Amniotic stem cell (primary cell): ENCODE measurements around the gene TRIM44.

ENCODE experiments used
- DNase-seq: peaks from one replicate; lab custom pipeline; 2025; lab: John Stamatoyannopoulos, UW

The TRIM44 gene

DNA sequence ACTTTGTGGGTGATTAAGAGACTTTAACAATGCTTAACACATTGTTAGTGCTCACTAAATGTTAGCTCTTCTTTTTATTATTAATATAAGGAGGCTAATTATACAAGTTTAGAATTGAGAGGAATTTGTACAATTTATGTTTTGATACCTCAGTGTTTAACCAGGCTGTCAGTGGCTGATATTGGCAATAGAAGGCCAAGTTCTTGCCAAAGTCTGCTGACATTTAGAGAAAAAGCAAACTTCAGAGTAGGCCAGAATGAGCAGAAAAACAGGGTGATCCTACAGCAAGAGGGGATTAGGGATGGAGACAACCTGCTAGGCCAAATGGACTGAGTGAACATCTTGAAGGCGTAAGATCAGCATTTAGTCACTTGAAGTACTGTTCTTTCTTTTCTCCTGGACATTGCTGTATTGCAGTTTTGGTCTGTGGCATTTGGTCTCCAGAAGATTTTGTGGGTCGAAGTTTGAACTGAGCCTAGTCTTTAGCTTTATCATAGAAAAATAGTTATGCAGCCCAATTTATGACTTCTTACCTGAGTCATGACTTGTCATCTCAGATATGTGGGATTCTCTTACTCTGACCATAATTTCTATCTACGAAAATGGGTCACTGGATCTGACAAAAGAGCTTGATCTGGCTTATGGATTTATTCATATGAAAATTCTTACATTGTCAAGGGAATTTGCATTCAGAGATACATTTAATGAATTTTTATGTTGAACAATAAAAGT lies 9.0 kb downstream of the TRIM44 start:
- DNase-seq = no peak

DNA sequence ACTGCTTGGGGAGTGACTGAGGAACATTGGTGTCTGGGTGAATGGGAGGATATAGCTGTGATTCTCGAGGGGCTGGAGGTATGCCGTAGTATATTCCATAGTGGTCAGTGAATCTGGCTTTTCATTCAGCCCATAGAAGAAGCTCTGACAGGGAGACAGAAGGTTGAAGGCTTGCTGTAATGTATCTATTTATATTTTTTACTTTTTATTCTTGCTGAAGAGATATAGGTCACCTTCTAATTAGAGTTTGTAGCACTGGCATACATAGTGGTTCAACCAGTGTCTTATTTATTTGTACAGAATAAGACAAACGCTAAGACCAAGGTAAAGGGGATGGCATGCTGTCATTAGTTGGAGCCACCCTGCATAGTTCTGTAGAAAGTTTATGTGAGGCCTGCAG lies 10.0 kb downstream of the TRIM44 start:
- DNase-seq = no peak

DNA sequence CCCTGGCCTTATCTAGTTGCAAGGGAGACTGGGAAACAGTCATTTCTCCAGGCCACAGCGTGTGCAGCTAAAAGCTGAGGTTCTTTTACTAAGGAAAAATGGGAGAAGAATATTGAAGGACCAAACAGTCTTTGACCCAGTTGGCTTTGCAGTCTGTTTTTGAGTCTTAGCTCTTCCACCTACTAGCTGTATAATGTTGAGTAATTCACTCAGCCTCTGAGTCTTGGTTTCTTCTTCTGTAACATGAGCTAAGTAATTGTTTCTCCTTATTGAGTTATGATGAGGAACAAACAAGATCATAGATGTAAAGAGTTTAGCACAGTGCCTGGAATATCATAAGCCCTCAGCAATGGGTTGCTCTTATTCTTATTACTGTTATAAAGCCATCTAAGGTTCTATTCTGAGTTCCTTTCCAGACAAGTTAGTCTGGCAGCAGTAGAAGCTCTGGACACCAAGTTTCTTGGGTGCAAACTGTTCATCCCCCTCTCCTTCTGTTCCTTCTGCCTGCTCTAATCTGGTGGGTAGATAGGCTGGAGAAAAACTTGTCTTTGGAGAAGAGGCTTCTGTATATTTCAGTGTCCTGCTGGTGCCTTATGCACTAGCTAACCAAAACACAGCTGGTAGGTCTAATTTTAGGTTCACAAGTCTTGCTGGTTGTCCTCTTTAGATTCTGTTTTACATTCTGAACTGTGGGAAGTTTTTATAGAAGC lies 13.5 kb downstream of the TRIM44 start:
- no peak for DNase-seq

DNA sequence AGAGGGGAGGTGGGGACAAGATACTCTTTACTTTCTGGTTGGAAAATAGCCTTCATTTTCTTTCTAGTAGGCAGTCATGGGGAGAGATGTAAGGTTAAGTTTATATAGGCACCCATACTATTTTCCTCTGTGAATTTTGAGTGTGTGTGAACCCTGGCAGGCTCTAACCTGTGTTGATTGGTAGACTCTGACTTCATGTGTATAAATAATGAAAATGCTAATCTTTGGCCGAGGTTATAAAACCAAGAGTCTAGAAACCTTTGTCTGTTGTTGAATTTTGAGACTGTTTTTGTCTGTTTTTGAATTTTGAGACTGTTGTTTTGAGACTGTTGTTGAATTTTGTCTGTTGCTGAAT lies 14.0 kb downstream of the TRIM44 start:
- DNase-seq = no peak

DNA sequence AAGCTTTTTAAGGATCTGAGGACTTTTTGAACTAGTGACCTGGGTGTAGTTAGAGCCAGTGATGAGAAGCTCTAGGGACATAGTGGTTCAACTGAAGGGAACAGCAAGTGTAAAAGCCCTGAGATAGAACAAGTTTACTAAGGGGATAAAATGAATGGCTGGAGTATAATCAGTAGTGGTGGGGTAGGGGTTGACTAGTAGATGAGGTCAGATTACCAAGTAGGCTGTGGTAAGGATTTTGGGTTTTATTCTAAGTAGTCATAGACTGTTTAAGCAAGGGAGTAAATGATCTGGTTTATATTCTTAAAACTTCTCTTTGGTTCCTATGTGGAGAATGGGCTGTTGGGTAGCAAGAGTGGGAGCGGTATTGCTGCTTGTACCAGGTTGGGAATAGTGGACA lies 15.3 kb downstream of the TRIM44 start:
- DNase-seq = no peak

DNA sequence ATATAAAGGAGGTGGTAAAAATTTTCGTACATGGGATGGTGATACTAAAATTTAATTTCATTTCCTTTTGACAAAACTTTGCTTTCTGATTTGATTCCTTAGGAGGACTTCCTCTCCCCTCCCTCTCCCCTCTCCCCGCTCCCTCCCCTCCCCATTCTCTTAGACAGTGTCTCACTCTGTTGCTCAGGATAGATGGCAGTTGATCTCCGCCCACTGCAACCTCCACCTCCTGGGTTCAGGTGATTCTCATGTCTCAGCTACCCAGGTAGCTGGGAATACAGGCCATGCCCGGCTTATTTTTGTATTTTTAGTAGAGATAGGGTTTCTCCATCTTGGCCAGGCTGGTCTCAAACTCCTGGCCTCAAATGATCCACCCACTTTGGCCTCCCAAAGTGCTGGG lies 15.9 kb downstream of the TRIM44 start:
- DNase-seq = no peak

DNA sequence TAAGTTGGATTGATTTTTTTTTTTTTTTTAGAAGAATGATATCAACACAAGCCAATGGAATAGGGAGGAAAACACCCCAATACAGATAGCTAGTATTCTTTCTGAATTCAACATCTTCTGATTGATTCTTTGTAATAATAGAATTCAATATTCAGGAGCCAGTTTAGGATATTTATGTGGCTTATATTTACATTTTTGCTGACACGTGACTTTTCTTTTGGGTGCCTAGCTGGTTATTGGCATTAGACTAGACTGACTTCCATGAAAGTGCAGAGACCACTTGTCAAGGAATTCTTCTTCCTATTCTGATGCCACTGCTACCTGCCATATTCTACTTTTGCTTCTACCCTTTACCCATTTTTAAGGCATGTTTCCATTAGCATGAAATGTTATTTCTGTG lies 16.4 kb downstream of the TRIM44 start:
- no peak for DNase-seq

DNA sequence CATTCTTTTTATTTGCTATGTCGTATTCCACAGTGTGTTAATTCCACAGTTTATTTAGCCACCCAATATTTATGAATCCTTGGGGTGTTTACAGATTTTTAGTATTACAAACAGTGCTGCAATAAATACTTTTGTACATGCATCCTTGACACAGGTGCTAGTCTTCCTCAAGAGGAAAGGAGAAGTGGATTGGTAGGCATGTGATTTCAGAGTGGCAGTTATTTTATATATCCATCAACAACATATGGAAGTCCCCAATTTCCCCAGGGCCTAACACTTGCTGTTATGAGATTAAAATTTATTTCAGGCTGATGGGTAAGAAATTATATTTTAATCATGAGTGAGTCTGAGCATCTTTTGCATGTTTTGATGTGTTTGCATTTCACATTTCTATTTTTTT lies 17.9 kb downstream of the TRIM44 start:
- DNase-seq = no peak

DNA sequence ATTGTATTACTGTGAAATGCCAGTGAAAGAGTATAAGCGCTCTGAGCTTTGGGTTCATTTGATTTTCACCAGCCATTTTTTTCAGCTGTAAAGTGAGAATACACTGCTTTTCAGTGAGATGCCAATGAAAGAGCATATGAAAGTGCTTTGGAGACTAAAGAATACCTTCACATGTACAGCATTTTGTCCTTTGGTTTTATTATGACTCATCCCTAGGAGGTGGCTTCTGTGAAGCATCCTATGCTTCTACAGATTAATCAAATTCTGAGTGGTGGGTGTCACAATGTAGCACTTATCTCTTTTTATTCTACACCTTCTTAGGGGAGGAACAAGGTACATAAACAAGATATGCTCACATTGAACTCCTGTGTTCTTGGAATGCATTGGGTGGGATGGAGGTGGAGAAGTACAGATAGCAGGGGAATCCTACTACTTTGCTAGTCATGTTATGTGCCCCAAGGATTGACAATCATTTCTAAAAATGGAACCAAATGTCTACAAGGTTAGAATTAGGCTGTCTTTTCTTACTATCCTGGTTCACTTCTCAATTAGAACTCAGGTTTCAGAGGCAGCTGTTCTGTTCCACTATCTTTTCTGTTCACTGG lies 18.7 kb downstream of the TRIM44 start:
- no peak for DNase-seq

DNA sequence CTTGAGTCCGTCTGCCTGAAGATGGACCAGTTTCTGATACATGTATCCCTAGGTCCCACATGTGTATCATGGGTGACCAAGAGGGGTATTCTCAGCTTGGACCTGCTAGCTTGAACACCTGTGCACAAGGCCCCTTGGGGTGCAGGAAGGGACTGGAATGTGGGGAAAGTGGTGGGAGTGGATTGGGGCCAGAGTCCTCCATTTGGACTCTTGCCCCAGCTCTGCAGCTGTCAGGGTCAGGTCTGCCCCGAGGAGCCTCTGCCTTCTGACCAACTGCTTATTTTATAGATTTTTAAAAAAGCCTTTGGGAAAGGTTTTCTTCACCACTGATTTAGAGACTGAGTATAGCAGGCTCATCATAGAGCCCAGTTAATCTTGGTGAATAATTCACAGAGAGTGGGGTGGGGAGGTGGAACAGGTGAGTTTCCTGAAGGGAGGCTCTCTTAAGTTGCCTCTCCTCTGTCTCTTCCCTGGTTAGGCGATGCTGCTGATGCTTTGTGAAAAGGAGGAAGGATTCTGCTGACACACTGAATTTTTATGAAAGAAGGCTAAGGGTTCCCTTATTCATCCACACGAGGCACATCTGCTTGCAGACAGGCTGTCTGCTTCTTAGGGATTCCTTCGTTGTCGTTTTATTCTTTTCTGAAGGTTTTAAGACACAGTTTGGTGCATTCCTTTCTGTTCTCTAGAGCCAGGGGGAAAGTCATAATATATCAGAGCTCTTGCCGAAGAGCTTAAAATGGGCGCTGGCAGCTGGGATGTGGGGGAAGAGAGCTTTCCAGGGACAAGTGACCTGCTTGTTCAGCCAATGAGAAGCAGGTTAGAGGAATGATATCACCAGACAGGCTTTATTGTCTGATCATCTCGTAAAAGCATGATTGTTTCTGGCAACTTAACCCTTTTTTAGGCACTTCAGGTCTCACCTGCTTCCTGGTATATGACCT lies 19.9 kb downstream of the TRIM44 start:
- DNase-seq = no peak

DNA sequence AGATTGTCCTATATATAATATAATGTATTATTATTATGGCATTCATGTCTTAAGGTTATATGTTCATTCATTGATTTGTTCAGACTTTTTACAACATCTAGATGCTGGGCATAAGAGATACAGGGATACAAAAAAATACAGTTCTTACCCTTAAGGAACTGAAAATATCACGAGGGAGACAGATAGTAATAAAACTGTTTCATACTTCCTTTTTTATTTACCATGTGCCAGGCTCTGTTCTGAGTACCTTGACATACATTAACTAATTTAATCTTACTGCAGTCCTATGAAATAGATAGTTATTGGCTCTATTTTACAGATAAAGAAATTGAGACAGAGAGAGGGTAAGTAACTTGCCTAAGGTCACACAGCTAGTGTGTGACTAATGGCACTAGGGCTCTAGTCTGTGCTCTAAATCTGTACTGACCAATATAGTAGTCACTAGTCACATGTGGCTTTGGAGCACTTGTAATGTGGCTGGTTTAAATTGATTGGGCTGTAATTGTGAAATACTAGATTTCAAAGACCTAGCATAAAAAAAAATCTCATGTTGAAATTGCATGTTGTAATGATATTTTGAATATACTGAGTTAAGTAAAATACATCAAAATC lies 21.3 kb downstream of the TRIM44 start:
- DNase-seq = no peak

DNA sequence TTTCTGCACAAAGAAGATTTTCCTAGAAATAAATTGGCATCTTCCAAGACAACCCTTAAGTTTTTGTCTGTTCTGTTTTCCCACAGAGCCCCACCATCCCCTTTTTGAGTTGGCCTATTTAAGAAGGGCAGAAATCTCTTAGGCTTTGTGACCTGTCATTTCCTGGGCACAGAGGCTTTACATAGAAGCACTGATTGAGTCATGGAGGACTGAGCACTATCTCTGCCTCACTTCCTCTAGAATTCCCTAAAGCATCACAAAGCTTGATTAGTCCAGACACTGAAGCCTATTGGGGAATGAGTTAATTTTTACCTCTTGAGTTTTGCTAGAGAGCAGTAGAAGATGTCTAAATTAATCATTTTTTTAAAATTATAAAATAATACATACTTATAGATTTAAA lies 25.4 kb downstream of the TRIM44 start:
- DNase-seq = peak; percentile 2

DNA sequence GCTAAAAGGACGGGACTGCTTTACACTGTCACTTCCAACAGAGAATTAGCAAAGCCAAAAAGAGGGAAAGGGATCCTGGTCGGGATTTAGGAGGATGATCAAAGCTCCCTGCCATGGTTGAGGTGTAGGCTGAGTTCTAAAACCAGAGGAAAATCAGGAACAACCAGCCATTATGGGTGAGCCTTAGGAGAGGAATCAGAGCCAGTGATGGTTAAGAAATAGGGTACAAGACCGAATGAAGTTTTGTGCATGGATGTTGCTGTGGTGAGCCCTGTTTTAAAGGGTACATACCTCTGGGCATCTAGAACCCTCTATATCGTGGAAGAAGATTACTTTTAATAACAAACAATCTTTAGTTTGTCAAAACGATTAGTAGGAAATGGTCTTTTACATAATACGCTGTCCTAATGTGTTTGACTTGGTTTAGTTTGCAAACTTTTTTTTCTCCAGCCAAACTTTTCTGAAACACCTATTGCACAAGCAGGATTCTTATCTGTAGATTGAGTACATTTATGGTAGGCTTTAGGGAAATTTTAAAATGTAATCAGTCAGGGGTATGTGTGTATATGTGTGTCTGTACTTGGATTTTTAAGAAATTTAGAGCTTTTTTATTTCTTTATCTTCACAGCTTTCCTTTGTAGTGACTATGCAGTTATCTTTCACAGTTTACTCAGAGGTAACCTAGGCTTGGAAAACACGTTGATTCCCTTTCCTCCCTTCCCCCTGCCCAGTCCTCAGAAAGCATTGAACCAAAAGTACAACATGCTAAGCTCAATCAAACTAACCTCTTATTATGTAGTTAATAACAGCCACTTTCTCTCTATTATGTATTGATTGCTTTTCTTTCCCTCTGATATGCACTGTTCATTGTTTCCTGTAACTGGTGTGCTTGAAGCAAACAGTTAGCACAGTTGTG lies 26.8 kb downstream of the TRIM44 start:
- no peak for DNase-seq

DNA sequence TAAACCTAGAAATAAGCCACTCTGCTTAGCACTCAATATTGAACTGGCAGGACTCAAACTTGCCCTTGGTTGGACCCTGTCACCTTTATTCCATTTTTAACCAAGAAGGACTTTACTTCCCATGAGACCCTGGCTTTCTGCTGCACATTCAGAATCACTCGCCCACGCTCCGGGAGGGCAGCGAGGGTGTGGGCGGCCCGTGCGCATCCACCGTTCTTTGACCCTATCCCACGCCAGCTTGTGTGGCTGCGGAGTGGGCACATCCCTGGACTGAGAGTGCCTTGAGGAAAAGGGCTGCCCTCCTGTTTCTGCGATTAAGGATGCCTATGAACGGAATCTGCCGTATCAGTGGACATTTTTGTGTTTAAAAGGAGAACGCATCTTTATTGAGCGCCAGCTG lies 39.6 kb downstream of the TRIM44 start:
- no peak for DNase-seq

DNA sequence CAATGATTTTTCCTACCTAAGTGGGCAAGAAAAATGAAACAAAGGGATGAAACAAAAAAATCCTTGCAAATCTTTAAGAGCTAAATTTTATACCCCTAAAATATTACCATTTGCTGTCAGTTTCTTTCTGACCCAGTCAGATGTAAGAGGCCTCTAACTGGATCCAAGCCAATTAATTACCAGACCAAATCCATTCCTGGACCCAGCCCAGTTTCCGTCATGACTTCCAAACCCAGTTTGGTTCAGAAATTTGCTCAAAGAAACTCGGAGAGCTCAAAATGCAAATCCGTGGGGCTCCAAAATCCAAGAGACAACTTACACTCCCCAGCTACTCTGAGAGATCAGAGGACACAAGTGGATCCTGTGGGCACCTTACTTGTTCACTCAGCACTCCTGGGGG lies 46.8 kb downstream of the TRIM44 start:
- DNase-seq = no peak

DNA sequence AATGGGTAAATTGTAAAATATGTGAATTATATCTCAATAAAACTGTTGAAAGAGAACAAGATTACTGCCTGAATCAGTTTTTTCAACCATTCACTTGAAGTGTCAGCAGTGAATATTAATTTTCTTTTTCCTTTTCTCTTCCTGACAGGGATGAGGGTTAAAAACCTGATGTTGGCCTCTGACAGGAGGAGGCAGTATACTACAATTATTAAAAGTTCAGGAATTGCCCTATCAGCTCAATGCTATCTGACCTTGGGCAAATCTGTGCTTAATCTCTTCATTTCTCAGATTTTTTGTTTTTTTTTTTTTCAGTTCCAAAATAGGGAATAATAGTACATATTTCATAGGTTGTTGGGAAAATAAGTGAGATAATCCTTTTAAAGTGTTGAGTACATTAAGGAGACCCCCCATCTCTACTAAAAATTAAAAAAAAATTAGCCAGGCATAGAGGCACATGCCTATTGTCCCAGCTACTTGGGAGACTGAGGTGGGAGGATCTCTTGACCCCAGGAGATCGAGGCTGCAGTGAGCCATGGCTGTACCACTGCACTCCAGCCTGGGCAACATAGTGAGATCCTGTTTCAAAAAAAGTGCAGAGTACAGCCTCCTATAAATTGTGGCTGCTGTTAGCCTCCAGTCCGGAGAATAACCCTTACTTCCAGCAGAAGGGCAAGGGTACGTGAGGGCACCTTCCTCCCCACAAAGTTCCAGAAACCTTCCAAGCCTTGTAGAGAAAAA lies 48.8 kb downstream of the TRIM44 start:
- no peak for DNase-seq

DNA sequence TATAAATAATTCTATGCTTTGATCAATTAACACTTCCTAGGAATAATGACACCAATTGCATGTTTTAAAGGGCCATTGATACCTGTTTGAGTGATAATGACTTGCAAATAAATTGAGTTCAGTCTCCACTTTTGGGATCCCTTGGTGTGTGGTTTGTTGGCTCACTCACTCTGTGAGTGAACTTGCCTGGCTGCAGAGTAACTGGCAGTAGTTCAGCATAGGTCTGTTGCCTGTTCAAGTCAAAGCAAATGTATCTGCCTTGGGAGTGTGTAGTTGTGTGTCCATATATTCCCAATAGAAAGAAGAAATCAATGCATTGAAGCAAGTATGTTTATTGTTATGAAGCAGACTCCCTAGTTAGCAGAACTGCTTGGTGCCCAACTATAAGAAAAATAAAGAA lies 49.3 kb downstream of the TRIM44 start:
- no peak for DNase-seq

DNA sequence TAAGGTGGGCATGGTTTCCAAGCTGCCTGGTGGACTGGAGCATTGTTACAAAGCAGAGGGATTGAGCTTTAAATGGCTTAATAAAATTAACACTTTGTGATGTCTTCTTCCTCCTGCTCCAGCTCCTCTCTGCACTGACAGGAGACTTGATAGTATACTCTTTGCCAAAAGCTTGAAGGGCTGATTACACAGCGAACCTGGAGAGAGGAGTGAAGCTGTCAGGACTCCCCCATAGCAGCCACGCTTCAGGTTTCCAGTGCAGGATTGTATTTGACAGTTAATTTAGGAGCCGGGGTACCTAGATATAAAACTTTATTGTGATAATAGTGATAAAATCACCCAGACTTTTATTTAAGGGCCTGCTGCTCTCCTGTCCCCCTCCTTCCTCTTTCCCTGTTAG lies 50.0 kb downstream of the TRIM44 start:
- no peak for DNase-seq

DNA sequence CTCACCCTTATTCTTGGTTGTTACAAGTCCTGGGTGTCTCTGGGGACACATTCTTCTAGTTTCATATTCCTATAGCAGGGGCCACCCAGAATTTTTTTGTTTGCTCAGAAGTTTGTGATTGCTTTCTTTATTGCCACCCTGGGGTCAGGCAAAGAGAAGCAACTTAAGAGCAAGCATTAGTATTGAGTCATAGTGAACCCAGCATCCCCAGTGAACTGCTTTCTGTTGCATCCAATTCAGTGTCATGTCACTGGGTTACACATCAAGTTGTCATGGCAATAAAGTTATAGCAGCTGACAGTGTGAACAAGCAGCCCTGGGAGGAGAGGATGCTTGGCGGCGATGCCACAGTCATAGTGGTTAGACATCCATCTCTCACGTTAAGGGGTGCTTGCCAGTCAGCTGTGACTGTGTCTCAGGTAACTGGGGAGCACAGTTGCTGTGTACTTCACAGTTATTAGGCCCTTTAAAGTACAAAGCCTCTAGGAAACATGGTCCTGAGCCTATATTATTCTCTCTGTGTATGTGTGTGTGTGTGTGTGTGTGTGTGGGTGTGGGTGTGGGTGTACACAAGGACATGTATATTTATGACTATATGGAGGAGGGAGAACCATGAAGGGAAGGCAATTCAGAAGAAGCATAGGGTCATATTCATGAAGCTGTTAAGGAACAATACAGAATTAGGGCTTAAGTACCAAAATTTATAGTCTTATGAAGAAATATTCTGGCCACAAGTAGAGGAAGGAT lies 52.5 kb downstream of the TRIM44 start:
- no peak for DNase-seq
